Endothelial cell of umbilical vein (primary cell): ENCODE results near the gene CFL1. TPM values are rescaled to one million over a fixed set of nuclear protein-coding genes. Genes with fewer than 3 reads are reported as not detected.

Experiments
- BruUV-seq: library from RNA; stranded (reverse); fragments of 400-500 nt; replicated peaks from 2 replicates; lab custom pipeline; 2021; lab: Mats Ljungman, UMichigan
- CTCF ChIA-PET: fragments of 300-600, 350-600 bp; sonication (Branson Sonifier 250); formaldehyde crosslinking; loops from one replicate; lab custom pipeline; 2021; ENCODE audit warnings: antibody characterized with exemption, inconsistent platforms; lab: Charles Lee
- POLR2A ChIA-PET: fragments of 300-600, 350-600 bp; sonication (Branson Sonifier 250); formaldehyde crosslinking; loops from one replicate; lab custom pipeline; 2021; ENCODE audit warnings: antibody characterized with exemption, inconsistent platforms; lab: Charles Lee
- DNase-seq: peaks from one replicate; pipeline ENCODE4 v3.0.0-alpha.2; 2011; ENCODE audit warnings: low read depth, low spot score
- FAIRE-seq: peaks from 2 replicates; lab custom pipeline; 2011; peaks lifted over from hg19 to GRCh38; lab: Jason Lieb, UNC
- H2AFZ ChIP-seq: 2 replicates; pipeline ENCODE4 v1.6.0; 2012; ENCODE audit warnings: low read depth, low read length, control low read depth, inconsistent platforms
- H3K27ac ChIP-seq: 2 replicates; pipeline ENCODE4 v1.5.1; 2011; ENCODE audit warnings: low read depth, mild to moderate bottlenecking, control low read depth, low read length, moderate library complexity; ENCODE audit not compliant: insufficient read depth
- H3K27me3 ChIP-seq, 2 experiments: 2 replicates each; pipeline versions ENCODE4 v1.6.0 to v1.6.1; 2011; ENCODE audit warnings: low read length in 2 of 2, mixed read lengths in 1 of 2; ENCODE audit not compliant: control insufficient read depth in 2 of 2, insufficient read depth in 2 of 2
- H3K36me3 ChIP-seq, 2 experiments: 2 replicates in 1 of 2; 3 replicates in 1 of 2; pipeline ENCODE4 v1.5.1; 2011; ENCODE audit warnings: low read length in 2 of 2, mild to moderate bottlenecking in 1 of 2, moderate library complexity in 1 of 2; ENCODE audit not compliant: control insufficient read depth in 2 of 2, insufficient read depth in 2 of 2; ENCODE audit errors: extremely low read depth in 1 of 2
- H3K4me1 ChIP-seq: 3 replicates; pipeline ENCODE4 v1.5.1; 2011; ENCODE audit warnings: mild to moderate bottlenecking, low read length; ENCODE audit not compliant: control insufficient read depth, insufficient read depth; ENCODE audit errors: extremely low read depth
- H3K4me2 ChIP-seq: 2 replicates; pipeline ENCODE4 v1.6.1; 2011; ENCODE audit warnings: low read length, control low read depth, mixed read lengths; ENCODE audit not compliant: insufficient read depth
- H3K4me3 ChIP-seq, 3 experiments: fragments of 200-600 bp in 1 of 3; sonication (generic), shearing (Covaris generic) in 1 of 3; replicated peaks in 1 of 3; 2 replicates each; pipeline ENCODE4 v1.5.1; 2011 to 2016; ENCODE audit warnings: control low read depth in 3 of 3, low read length in 3 of 3, mild to moderate bottlenecking in 2 of 3, inconsistent platforms in 1 of 3, low read depth in 1 of 3, moderate library complexity in 1 of 3; ENCODE audit not compliant: insufficient read depth in 1 of 3
- H3K79me2 ChIP-seq: 2 replicates; pipeline ENCODE4 v1.6.0; 2012; ENCODE audit warnings: low read length, inconsistent platforms; ENCODE audit not compliant: control insufficient read depth, insufficient read depth
- H3K9ac ChIP-seq: replicated peaks from 2 replicates; pipeline ENCODE3; 2011; ENCODE audit warnings: low read length, control low read depth; ENCODE audit not compliant: insufficient read depth; ENCODE audit errors: extremely low read depth
- H3K9me1 ChIP-seq: replicated peaks from 3 replicates; pipeline ENCODE4 v1.6.0; 2011; ENCODE audit warnings: mild to moderate bottlenecking, low read length; ENCODE audit not compliant: control insufficient read depth, insufficient read depth; ENCODE audit errors: extremely low read depth
- H3K9me3 ChIP-seq: replicated peaks from 2 replicates; pipeline ENCODE4 v1.5.1; 2012; ENCODE audit warnings: low read length, inconsistent platforms; ENCODE audit not compliant: control insufficient read depth, insufficient read depth
- H4K20me1 ChIP-seq: replicated peaks from 2 replicates; pipeline ENCODE3; 2011; ENCODE audit warnings: mild to moderate bottlenecking, low read length; ENCODE audit not compliant: control insufficient read depth, insufficient read depth; ENCODE audit errors: extremely low read depth
- FOS ChIP-seq: IDR thresholded peaks from 2 replicates; pipeline ENCODE4 v1.6.1; 2011; ENCODE audit warnings: mild to moderate bottlenecking, low read length, moderate library complexity, borderline replicate concordance; ENCODE audit not compliant: insufficient read depth
- GATA2 ChIP-seq: IDR thresholded peaks from 2 replicates; pipeline ENCODE4 v1.7.0; 2011; ENCODE audit warnings: low read depth, mild to moderate bottlenecking, moderate library complexity, mixed read lengths, low read length; ENCODE audit not compliant: insufficient read length, insufficient read depth
- JUN ChIP-seq: IDR thresholded peaks from 2 replicates; pipeline ENCODE4 v1.6.1; 2011; ENCODE audit warnings: borderline replicate concordance, low read depth; ENCODE audit not compliant: insufficient read length, insufficient read depth
- POLR2A ChIP-seq: IDR thresholded peaks from 2 replicates; pipeline ENCODE4 v1.6.1; 2012; ENCODE audit warnings: low read depth, mild to moderate bottlenecking, control low read depth, low read length
- POLR2AphosphoS5 ChIP-seq: IDR thresholded peaks from 2 replicates; pipeline ENCODE4 v1.6.1; 2012; ENCODE audit warnings: low read depth, mild to moderate bottlenecking, control low read depth, low read length, moderate library complexity; ENCODE audit not compliant: insufficient read depth
- dilution Hi-C: fragments of 300-500 bp; cut with MboI; formaldehyde crosslinking; loops from one replicate; pipeline ENCODE4 v1.15.0; 2019; ENCODE audit warnings: low sequenced_read_pairs; ENCODE audit not compliant: extremely low pct_ligation_motif_present
- intact Hi-C: fragments of 100-400 bp; cut with micrococcal nuclease; formaldehyde crosslinking; loops from one replicate; pipeline ENCODE4 v1.10.0; 2022
- polyA plus RNA-seq, 4 experiments: library from polyadenylated mRNA; depleted of rRNA in 3 of 4; stranded (reverse) in 3 of 4; unstranded in 1 of 4; fragments of >200 nt; gene quantifications; 2 replicates each; pipeline versions ENCODE4 v1.2.1 to v1.2.3, GENCODE V29; 2011 to 2012; ENCODE audit warnings: missing spikeins in 1 of 4
- total RNA-seq: library from RNA; stranded (reverse); gene quantifications from 2 replicates; pipeline ENCODE4 v1.2.3, GENCODE V29; 2021

Gene CFL1
- total and polyA plus RNA-seq, 2 donors (not counting 3 experiments of a cell fraction or from before 2014, with no cell fraction given), result 1,844 to 2,403 TPM

DNA sequence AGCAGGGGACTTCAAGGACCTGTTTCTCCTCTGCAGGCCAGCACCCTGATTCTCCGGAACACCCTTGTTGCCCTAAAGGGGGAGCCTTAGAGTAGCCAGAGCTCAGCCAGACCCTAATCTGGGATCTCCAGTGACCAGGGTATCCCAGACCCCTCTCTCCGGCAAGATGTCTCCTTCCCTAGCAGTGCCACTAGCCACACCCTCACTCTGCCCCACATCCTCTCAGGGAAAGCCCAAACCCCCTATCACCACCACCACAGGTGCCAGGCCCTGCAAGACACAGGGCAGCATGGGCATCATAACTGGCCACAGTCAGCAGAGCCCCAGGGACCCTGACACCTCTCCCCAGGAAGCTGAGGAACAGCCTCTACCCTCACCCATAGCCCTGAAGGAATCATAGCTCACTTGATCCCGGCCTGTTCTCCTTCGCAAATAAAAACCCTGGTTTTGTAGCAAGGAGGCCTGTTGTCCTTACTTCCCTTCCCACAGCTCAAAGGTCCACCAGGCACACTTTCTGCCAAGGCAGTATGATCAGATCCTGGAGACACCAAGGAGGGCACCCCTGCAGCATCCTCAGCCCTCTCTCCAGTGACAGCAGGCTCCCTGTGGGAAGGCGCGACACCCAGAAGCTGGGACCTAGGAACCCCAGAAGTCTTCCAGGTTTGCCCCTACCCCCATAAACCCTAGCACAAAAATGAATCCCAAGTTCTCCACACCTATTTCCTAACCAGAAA lies 4.6 kb downstream of the CFL1 start:
- TF ChIP-seq JUN (no peak), GATA2 (no peak), FOS (no peak), POLR2A (no peak), POLR2AphosphoS5 (peak; percentile 4)
- Histone ChIP-seq H3K4me2 (no peak overlapping the region), H3K36me3 (peaks cover 36 to 44% of the 10 kb centered on the region in 2 experiments), H3K4me3 (no peak overlapping the region), H4K20me1 (peaks cover 9% of the 10 kb centered on the region), H3K27me3 (no peaks in the 10 kb centered on the region), H3K27ac (no peak overlapping the region), H3K9me1 (no peaks in the 10 kb centered on the region), H3K9me3 (no peaks in the 10 kb centered on the region), H3K4me1 (peaks cover 15% of the 10 kb centered on the region), H3K9ac (no peak overlapping the region), H2AFZ (no peak overlapping the region), H3K79me2 (peaks cover 49% of the 10 kb centered on the region)
- FAIRE-seq, result peak; percentile 38
- ChIA-PET CTCF (interaction anchor here (0.9 to 1.9 kb wide), 2 partner anchors 15 to 73 kb away, joined by 4 to 6 read pairs; no protein-coding TSS in a partner anchor), POLR2A (no interaction called here)
- BruUV-seq, result no TSS peak
- no peak for DNase-seq
- dilution Hi-C loops (no loop called here), intact Hi-C loops (no loop called here)
